ENCODE measurements around the gene RPS15. TPM values are rescaled to one million over a fixed set of nuclear protein-coding genes. Genes with fewer than 3 reads are reported as not detected.

Gene RPS15
- total and polyA plus RNA-seq, 9 of the 15 experiments (the other 6 are each of a cell fraction or from before 2014, with no cell fraction given): 605 to 2,791 (median 957) TPM

DNA sequence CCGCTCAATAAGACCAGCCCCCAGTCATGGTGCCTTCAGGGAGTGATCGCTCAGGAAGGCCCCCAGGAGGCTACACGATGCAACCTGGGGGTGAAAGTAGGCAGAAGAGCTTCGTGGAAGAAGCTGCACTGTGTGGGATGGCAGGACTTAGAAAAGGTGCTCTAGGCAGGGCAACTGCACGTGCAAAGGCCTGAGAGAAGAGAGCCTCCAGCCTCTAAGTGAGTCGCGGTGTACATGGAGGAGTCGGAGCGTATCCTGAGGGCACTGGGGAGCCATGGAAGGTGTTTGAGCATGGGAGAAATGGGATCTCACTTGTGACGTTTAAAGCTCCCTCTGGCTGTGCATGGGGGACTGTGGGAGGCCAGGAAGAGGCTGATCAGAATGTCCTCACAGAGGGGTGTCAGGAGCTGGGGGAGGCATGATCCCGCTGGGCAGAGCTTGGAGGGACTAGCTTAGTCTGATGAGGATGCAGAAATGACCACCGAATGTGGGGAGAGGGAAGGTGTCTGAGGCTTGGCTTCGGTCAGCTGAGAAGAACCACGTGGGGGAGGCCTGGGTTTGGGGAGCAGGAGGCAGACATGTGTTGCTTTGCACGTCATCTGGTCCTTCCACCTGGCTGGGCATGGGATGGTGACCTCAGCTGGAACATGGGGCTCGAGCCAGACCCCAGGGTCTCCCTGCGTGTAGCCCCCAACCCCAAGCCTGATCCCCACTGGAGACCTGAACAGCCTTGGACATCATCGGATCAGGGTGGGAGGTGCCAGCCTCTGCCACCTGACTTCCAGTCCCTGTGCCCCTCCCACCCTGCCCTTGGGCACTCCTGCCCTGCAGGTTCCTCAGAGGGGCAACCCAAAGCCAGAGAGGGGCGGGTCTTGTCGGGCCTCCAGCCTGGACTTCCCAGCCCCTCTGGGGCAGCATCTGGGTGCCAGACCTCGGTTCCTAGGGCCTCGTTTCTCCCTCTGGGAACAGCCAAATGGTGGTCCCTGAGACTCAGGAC, 12.8 kb downstream of the RPS15 start (continued):
- TF ChIP-seq, protein P1, sequence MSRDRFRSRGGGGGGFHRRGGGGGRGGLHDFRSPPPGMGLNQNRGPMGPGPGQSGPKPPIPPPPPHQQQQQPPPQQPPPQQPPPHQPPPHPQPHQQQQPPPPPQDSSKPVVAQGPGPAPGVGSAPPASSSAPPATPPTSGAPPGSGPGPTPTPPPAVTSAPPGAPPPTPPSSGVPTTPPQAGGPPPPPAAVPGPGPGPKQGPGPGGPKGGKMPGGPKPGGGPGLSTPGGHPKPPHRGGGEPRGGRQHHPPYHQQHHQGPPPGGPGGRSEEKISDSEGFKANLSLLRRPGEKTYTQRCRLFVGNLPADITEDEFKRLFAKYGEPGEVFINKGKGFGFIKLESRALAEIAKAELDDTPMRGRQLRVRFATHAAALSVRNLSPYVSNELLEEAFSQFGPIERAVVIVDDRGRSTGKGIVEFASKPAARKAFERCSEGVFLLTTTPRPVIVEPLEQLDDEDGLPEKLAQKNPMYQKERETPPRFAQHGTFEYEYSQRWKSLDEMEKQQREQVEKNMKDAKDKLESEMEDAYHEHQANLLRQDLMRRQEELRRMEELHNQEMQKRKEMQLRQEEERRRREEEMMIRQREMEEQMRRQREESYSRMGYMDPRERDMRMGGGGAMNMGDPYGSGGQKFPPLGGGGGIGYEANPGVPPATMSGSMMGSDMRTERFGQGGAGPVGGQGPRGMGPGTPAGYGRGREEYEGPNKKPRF (IDR thresholded peaks at IDR 0.05; ENCODE audit: low read depth, low read length): no peak
- TF ChIP-seq ARHGAP35 (IDR thresholded peaks at IDR 0.05; ENCODE audit: partially characterized antibody) (no peak), TAF15 (IDR thresholded peaks at IDR 0.05; ENCODE audit: low read depth, low read length) (no peak), GABPB1 (CRISPR knock-in tag; IDR thresholded peaks at IDR 0.05) (no peak), USF2 (CRISPR knock-in tag; IDR thresholded peaks at IDR 0.05) (no peak), BCOR (IDR thresholded peaks at IDR 0.05) (peak; percentile 89), STAT5B (CRISPR knock-in tag; IDR thresholded peaks at IDR 0.05) (no peak), ZNF311 (CRISPR knock-in tag; IDR thresholded peaks at IDR 0.05) (no peak), HMG20A (CRISPR knock-in tag; conservative IDR thresholded peaks at IDR 0.05) (no peak), ZNF395 (CRISPR knock-in tag; IDR thresholded peaks at IDR 0.05) (no peak), SOX6 (IDR thresholded peaks at IDR 0.05) (no peak), NR1H2 (CRISPR knock-in tag; IDR thresholded peaks at IDR 0.05) (no peak), ZNF444 (CRISPR knock-in tag; IDR thresholded peaks at IDR 0.05) (no peak), ZNF830 (CRISPR knock-in tag; IDR thresholded peaks at IDR 0.05) (no peak), RAD21 (CRISPR knock-in tag; conservative IDR thresholded peaks at IDR 0.05 in 1 of 2, IDR thresholded peaks at IDR 0.05 in 1 of 2) (no peak), ZSCAN29 (IDR thresholded peaks at IDR 0.05) (no peak)
- TF ChIP-seq, protein P2, sequence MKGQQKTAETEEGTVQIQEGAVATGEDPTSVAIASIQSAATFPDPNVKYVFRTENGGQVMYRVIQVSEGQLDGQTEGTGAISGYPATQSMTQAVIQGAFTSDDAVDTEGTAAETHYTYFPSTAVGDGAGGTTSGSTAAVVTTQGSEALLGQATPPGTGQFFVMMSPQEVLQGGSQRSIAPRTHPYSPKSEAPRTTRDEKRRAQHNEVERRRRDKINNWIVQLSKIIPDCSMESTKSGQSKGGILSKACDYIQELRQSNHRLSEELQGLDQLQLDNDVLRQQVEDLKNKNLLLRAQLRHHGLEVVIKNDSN (CRISPR knock-in tag; IDR thresholded peaks at IDR 0.05): peak; percentile 59
- TF ChIP-seq, protein P3, sequence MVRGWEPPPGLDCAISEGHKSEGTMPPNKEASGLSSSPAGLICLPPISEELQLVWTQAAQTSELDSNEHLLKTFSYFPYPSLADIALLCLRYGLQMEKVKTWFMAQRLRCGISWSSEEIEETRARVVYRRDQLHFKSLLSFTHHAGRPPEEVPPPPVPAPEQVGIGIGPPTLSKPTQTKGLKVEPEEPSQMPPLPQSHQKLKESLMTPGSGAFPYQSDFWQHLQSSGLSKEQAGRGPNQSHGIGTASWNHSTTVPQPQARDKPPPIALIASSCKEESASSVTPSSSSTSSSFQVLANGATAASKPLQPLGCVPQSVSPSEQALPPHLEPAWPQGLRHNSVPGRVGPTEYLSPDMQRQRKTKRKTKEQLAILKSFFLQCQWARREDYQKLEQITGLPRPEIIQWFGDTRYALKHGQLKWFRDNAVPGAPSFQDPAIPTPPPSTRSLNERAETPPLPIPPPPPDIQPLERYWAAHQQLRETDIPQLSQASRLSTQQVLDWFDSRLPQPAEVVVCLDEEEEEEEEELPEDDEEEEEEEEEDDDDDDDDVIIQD (CRISPR knock-in tag; IDR thresholded peaks at IDR 0.05): no peak
- TF ChIP-seq, protein P4, sequence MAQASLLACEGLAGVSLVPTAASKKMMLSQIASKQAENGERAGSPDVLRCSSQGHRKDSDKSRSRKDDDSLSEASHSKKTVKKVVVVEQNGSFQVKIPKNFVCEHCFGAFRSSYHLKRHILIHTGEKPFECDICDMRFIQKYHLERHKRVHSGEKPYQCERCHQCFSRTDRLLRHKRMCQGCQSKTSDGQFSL (CRISPR knock-in tag; IDR thresholded peaks at IDR 0.05): no peak
- TF ChIP-seq, protein P4 (tag; IDR thresholded peaks at IDR 0.05): no peak

All from K562 (cell line).